Activated CD8-positive, alpha-beta memory T cell treated with anti-CD3 and anti-CD28 coated beads, Interleukin-2, amount 50 U/mL, for 1 hour (primary cell): ENCODE results near the gene PELI2.

Experiments
- DNase-seq: peaks from one replicate; pipeline ENCODE4 v3.0.0-alpha.2; 2020; ENCODE audit errors: extremely low read depth

Gene PELI2

GRCh38 chr14:56244138-56244789 lies 126.1 kb downstream of the PELI2 start:
- no peak for DNase-seq

- DNase-seq, result no peak
These were observed 129.4 kb downstream of the PELI2 start for GRCh38 chr14:56247495-56248200.

GRCh38 chr14:56248442-56248841 lies 130.2 kb downstream of the PELI2 start:
- DNase-seq, result no peak

- no peak for DNase-seq
These were observed 142.8 kb downstream of the PELI2 start for GRCh38 chr14:56261046-56261445.

GRCh38 chr14:56262530-56262929 lies 144.3 kb downstream of the PELI2 start:
- DNase-seq, result no peak

- DNase-seq, result no peak
These were observed 149.8 kb downstream of the PELI2 start for GRCh38 chr14:56268039-56268438.

- no peak for DNase-seq
These were observed 150.5 kb downstream of the PELI2 start for GRCh38 chr14:56268673-56269072.

- DNase-seq, result no peak
These were observed 152.7 kb downstream of the PELI2 start for GRCh38 chr14:56270921-56271320.

GRCh38 chr14:56271970-56272369 lies 153.8 kb downstream of the PELI2 start:
- DNase-seq, result no peak

- DNase-seq, result no peak
These were observed 154.9 kb downstream of the PELI2 start for GRCh38 chr14:56273155-56273554.

- no peak for DNase-seq
These were observed 155.7 kb downstream of the PELI2 start for GRCh38 chr14:56273951-56274350.

- DNase-seq, result no peak
These were observed 156.3 kb downstream of the PELI2 start for GRCh38 chr14:56274556-56274955.

GRCh38 chr14:56276108-56276507 lies 157.9 kb downstream of the PELI2 start:
- DNase-seq, result no peak

GRCh38 chr14:56278383-56278782 lies 160.2 kb downstream of the PELI2 start:
- DNase-seq, result no peak

- DNase-seq, result no peak
These were observed 162.6 kb downstream of the PELI2 start for GRCh38 chr14:56280843-56281242.

- DNase-seq, result no peak
These were observed 164.0 kb downstream of the PELI2 start for GRCh38 chr14:56282179-56282578.

GRCh38 chr14:56284641-56285040 lies 166.4 kb downstream of the PELI2 start:
- no peak for DNase-seq

- DNase-seq, result no peak
These were observed 170.9 kb downstream of the PELI2 start for GRCh38 chr14:56289155-56289554.

GRCh38 chr14:56290195-56290594 lies 172.0 kb downstream of the PELI2 start:
- no peak for DNase-seq

- DNase-seq, result no peak
These were observed 174.8 kb downstream of the PELI2 start for GRCh38 chr14:56292970-56293369.

- no peak for DNase-seq
These were observed 175.3 kb downstream of the PELI2 start for GRCh38 chr14:56293506-56293905.

GRCh38 chr14:56294128-56294527 lies 175.9 kb downstream of the PELI2 start:
- DNase-seq, result no peak

GRCh38 chr14:56295743-56296142 lies 177.5 kb downstream of the PELI2 start:
- DNase-seq, result no peak

GRCh38 chr14:56297449-56297848 lies 179.2 kb downstream of the PELI2 start:
- DNase-seq, result no peak
